ENCODE measurements around the gene LYSMD3. TPM values are rescaled to one million over a fixed set of nuclear protein-coding genes. Genes with fewer than 3 reads are reported as not detected.

Gene LYSMD3
- total RNA-seq, 1 experiment from 2014 or later: 15.3 TPM

DNA sequence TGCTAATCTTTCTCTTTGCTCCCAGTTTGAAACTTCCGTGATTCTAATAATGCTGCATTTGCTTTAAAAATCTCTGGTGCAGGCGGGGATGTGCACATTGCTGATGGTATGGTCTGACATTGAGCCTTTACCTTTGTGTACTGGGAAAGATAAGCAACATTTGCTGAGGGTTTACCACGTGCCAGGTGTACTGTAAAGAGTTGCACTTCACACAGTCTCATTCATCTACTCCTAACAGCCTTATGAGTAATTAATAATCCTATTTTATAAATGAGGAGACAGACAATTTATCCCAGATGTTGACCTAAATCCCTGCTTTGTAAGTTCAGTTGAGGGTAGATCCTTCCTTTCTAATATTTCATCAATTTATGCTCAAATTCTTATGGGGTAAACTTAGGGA, 28.5 kb upstream of the LYSMD3 start:
- ChIA-PET POLR2A (no interaction called here), CTCF (no interaction called here)
- H3K4me3 ChIP-seq (ENCODE audit: low read depth, low read length): peak overlapping the region; percentile 65
- Mint-ChIP-seq H3K4me3 (ENCODE audit: unreplicated experiment) (peak overlapping the region; percentile 93), H3K9me3 (ENCODE audit: unreplicated experiment) (no peaks in the 10 kb centered on the region), H3K27me3 (ENCODE audit: insufficient read depth, unreplicated experiment) (no peaks in the 10 kb centered on the region), H3K4me1 (ENCODE audit: low read depth, unreplicated experiment) (peaks cover 34% of the 10 kb centered on the region), H3K36me3 (ENCODE audit: insufficient read depth, unreplicated experiment) (peaks cover 9% of the 10 kb centered on the region), H3K27ac (ENCODE audit: unreplicated experiment) (peak overlapping the region; percentile 70)
- no peaks in the 10 kb centered on the region for H3K36me3 ChIP-seq (ENCODE audit: control insufficient read depth, insufficient read depth, low read length)
- peak in 1 of 2 experiments; percentile 8 for DNase-seq
- H3K27me3 ChIP-seq (replicated peaks; ENCODE audit: control insufficient read depth, insufficient read depth, low read length): no peaks in the 10 kb centered on the region
- H3K4me1 ChIP-seq: peaks cover 22% of the 10 kb centered on the region
- intact Hi-C loops (cut with micrococcal nuclease; ENCODE audit: unreplicated experiment): loop anchor here (1.0 to 10.0 kb wide), 5 partner anchors 10 to 253 kb away; no protein-coding TSS in a partner anchor
- H3K9me3 ChIP-seq: no peaks in the 10 kb centered on the region
- TF ChIP-seq, protein P1, sequence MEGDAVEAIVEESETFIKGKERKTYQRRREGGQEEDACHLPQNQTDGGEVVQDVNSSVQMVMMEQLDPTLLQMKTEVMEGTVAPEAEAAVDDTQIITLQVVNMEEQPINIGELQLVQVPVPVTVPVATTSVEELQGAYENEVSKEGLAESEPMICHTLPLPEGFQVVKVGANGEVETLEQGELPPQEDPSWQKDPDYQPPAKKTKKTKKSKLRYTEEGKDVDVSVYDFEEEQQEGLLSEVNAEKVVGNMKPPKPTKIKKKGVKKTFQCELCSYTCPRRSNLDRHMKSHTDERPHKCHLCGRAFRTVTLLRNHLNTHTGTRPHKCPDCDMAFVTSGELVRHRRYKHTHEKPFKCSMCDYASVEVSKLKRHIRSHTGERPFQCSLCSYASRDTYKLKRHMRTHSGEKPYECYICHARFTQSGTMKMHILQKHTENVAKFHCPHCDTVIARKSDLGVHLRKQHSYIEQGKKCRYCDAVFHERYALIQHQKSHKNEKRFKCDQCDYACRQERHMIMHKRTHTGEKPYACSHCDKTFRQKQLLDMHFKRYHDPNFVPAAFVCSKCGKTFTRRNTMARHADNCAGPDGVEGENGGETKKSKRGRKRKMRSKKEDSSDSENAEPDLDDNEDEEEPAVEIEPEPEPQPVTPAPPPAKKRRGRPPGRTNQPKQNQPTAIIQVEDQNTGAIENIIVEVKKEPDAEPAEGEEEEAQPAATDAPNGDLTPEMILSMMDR (IDR thresholded peaks at IDR 0.05; ENCODE audit: insufficient read depth in 1 of 2, low read depth in 1 of 2, low read length in 1 of 2, severe bottlenecking in 1 of 2, unreplicated experiment in 1 of 2): no peak
- TSS peak; percentile 62 for BruUV-seq (replicated peaks)

DNA sequence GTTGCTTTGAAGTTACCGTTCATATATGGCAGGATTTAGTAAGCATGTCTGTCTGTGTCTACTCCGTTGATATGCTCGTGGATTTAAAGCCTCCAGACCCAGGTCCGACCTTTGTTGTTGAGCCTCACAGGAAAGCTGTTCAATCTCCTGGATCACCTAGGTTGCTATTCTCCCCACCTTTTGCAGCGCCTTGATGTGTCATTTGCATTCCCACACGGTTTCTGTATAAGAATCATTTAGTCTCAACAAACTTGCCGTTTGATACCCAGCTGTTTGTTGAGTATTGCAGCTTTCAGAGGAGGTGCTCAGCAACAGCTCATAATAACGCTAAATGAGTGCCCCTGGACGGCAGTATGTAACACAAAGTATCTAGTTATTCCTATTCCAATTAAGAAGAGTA, 28.0 kb upstream of the LYSMD3 start:
- H3K9me3 ChIP-seq: no peaks in the 10 kb centered on the region
- TF ChIP-seq, protein P1 (IDR thresholded peaks at IDR 0.05; ENCODE audit: insufficient read depth in 1 of 2, low read depth in 1 of 2, low read length in 1 of 2, severe bottlenecking in 1 of 2, unreplicated experiment in 1 of 2): no peak
- BruUV-seq (replicated peaks): no TSS peak
- Mint-ChIP-seq H3K4me3 (ENCODE audit: unreplicated experiment) (peak overlapping the region; percentile 93), H3K9me3 (ENCODE audit: unreplicated experiment) (no peaks in the 10 kb centered on the region), H3K4me1 (ENCODE audit: low read depth, unreplicated experiment) (peaks cover 36% of the 10 kb centered on the region), H3K27me3 (ENCODE audit: insufficient read depth, unreplicated experiment) (no peaks in the 10 kb centered on the region), H3K36me3 (ENCODE audit: insufficient read depth, unreplicated experiment) (peaks cover 9% of the 10 kb centered on the region), H3K27ac (ENCODE audit: unreplicated experiment) (no peak overlapping the region)
- ChIA-PET CTCF (no interaction called here), POLR2A (no interaction called here)
- intact Hi-C loops (cut with micrococcal nuclease; ENCODE audit: unreplicated experiment): loop anchor here (2.0 to 10.0 kb wide), 3 partner anchors 13 to 253 kb away; no protein-coding TSS in a partner anchor
- no peak for DNase-seq
- H3K4me3 ChIP-seq (ENCODE audit: low read depth, low read length): peak overlapping the region; percentile 65
- peaks cover 22% of the 10 kb centered on the region for H3K4me1 ChIP-seq
- no peaks in the 10 kb centered on the region for H3K36me3 ChIP-seq (ENCODE audit: control insufficient read depth, insufficient read depth, low read length)
- H3K27me3 ChIP-seq (replicated peaks; ENCODE audit: control insufficient read depth, insufficient read depth, low read length): no peaks in the 10 kb centered on the region

DNA sequence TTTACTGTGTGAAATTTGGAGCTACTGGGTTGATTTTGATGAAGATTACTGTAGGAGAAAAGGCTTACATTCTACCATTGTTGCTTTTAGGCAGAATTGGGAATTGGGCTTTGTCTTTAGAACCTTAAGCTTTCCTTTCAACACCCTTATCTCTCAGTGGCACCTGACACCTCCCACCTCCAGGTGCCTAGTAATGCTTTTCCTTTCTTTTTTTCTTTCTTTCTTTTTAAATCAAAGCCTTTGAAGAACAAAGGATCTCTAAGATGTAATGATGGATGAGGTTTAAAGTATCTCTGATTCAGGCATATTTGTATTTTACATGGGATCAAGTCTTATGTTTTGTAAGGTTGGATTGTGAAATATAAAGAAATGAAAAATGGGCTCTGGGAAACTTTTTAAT, 26.3 kb upstream of the LYSMD3 start:
- H3K27me3 Mint-ChIP-seq (ENCODE audit: insufficient read depth, unreplicated experiment): no peaks in the 10 kb centered on the region
- TF ChIP-seq, protein P1 (IDR thresholded peaks at IDR 0.05; ENCODE audit: insufficient read depth in 1 of 2, low read depth in 1 of 2, low read length in 1 of 2, severe bottlenecking in 1 of 2, unreplicated experiment in 1 of 2): no peak
- Histone ChIP-seq H3K4me3 (ENCODE audit: low read depth, low read length) (no peak overlapping the region), H3K9me3 (no peaks in the 10 kb centered on the region), H3K27me3 (replicated peaks; ENCODE audit: control insufficient read depth, insufficient read depth, low read length) (no peaks in the 10 kb centered on the region), H3K36me3 (ENCODE audit: control insufficient read depth, insufficient read depth, low read length) (no peaks in the 10 kb centered on the region), H3K4me1 (peaks cover 22% of the 10 kb centered on the region)
- DNase-seq: no peak
- peaks cover 9% of the 10 kb centered on the region for H3K36me3 Mint-ChIP-seq (ENCODE audit: insufficient read depth, unreplicated experiment)
- H3K27ac Mint-ChIP-seq (ENCODE audit: unreplicated experiment): no peak overlapping the region
- no TSS peak for BruUV-seq (replicated peaks)
- CTCF ChIA-PET: no interaction called here
- H3K4me1 Mint-ChIP-seq (ENCODE audit: low read depth, unreplicated experiment): peaks cover 36% of the 10 kb centered on the region
- H3K9me3 Mint-ChIP-seq (ENCODE audit: unreplicated experiment): no peaks in the 10 kb centered on the region
- H3K4me3 Mint-ChIP-seq (ENCODE audit: unreplicated experiment): no peak overlapping the region
- POLR2A ChIA-PET: no interaction called here
- intact Hi-C loops (cut with micrococcal nuclease; ENCODE audit: unreplicated experiment): loop anchor here (2.0 to 10.0 kb wide), 3 partner anchors 15 to 251 kb away; no protein-coding TSS in a partner anchor

All from Caco-2 (cell line).